HepG2 (cell line): Measurements from ENCODE around the gene DRC7.

Experiments used
- CCDC6 ChIP-seq: sonication (generic); formaldehyde crosslinking; IDR thresholded peaks from 2 replicates; pipeline ENCODE4 v1.8.1; 2022; ENCODE audit warnings: mild to moderate bottlenecking, missing genetic modification reagents, moderate library complexity
- CTCF ChIP-seq: sonication (generic); formaldehyde crosslinking; IDR thresholded peaks from 2 replicates; pipeline ENCODE4 v1.5.0; 2020; ENCODE audit warnings: mild to moderate bottlenecking, missing genetic modification reagents, moderate library complexity
- ESRRA ChIP-seq: sonication (generic); formaldehyde crosslinking; IDR thresholded peaks from 2 replicates; pipeline ENCODE4 v1.5.1; 2020; ENCODE audit warnings: mild to moderate bottlenecking, low read depth, missing genetic modification reagents
- FOXA3 ChIP-seq: IDR thresholded peaks from 2 replicates; pipeline ENCODE4 v1.6.1; 2016; ENCODE audit warnings: missing genetic modification reagents, missing compliant biosample characterization
- NFAT5 ChIP-seq: sonication (generic); formaldehyde crosslinking; IDR thresholded peaks from 2 replicates; pipeline ENCODE4 v1.4.0; 2020; ENCODE audit warnings: missing genetic modification reagents
- NR2C2 ChIP-seq: sonication (generic); formaldehyde crosslinking; IDR thresholded peaks from 2 replicates; pipeline ENCODE4 v1.4.0; 2020; ENCODE audit warnings: missing genetic modification reagents, mild to moderate bottlenecking, moderate library complexity, borderline replicate concordance
- SIX1 ChIP-seq: sonication (generic); formaldehyde crosslinking; IDR thresholded peaks from 2 replicates; pipeline ENCODE4 v1.4.0; 2020; ENCODE audit warnings: missing genetic modification reagents, borderline replicate concordance
- XBP1 ChIP-seq: sonication (generic); formaldehyde crosslinking; IDR thresholded peaks from 2 replicates; pipeline ENCODE4 v1.5.0; 2020; ENCODE audit warnings: missing genetic modification reagents
- ZFP37 ChIP-seq: sonication (generic); formaldehyde crosslinking; IDR thresholded peaks from 2 replicates; pipeline ENCODE4 v1.4.0; 2020; ENCODE audit warnings: missing genetic modification reagents, borderline replicate concordance
- ZZZ3 ChIP-seq: sonication (generic); formaldehyde crosslinking; IDR thresholded peaks from 2 replicates; pipeline ENCODE4 v1.4.0; 2020; ENCODE audit warnings: missing genetic modification reagents, mild to moderate bottlenecking, borderline replicate concordance

GRCh38 chr16:57725976-57726375 is 31.4 kb downstream of the DRC7 start:
- TF ChIP-seq ZZZ3 (CRISPR knock-in tag) (no peak), NR2C2 (CRISPR knock-in tag) (no peak), FOXA3 (no peak), XBP1 (CRISPR knock-in tag) (no peak), SIX1 (CRISPR knock-in tag) (no peak), CTCF (CRISPR knock-in tag) (no peak), NFAT5 (CRISPR knock-in tag) (no peak), ESRRA (CRISPR knock-in tag) (no peak), ZFP37 (CRISPR knock-in tag) (no peak), CCDC6 (CRISPR knock-in tag) (no peak)
